Measurements from ENCODE around the gene DUSP7.

DUSP7 gene

DNA sequence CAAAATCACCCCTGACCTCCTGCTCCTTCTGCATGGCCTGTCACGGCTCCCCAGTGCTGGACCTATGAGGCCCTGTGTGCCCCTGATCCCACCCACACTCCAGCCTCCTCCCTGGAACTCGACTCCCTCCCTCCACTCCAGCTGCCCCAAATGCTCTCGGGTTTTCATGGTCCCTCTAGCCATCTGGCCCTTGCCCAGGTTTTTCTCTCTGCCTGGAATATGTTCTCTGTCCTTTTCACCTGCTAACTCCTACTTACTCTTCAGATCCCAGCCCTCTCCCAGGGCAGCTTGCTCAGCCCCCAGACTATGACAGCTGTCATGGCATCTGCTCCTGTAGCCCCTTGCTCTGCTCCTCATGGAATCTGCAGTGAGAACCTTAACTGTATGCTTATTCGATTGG lies 30.3 kb downstream of the DUSP7 start:
- Histone ChIP-seq H3K36me3 (ENCODE audit: control insufficient read depth, insufficient read depth, low read length) (no peaks in the 10 kb centered on the region), H3K27me3 (ENCODE audit: control insufficient read depth, insufficient read depth, low read length) (no peaks in the 10 kb centered on the region), H3K9me3 (ENCODE audit: control insufficient read depth, low read length) (no peaks in the 10 kb centered on the region), H3K4me3 (ENCODE audit: low read length) (no peak overlapping the region), H3K9ac (ENCODE audit: low read length) (no peak overlapping the region), H3K4me1 (ENCODE audit: control insufficient read depth, insufficient read depth, low read length) (no peaks in the 10 kb centered on the region)

DNA sequence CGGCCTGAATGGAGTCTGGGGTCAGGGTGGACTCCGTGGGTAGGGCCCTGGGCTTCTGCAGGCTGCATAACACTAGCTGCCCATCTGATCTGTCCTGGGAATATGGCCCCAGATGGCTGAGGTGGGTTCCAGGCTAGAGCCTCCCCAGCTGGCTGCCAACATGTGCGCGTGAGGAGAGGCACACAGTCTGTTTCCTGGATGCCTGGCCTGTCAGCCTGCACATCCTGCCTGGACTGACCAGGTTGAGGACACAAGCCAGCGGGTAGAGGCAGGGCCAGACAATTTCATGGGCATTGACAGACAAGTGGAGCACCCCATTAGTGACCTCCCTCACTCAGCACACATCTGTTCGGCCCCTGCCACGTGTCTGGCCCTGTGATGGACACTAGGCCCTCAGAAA lies 30.9 kb downstream of the DUSP7 start:
- no peak overlapping the region for H3K9ac ChIP-seq (ENCODE audit: low read length)
- no peak overlapping the region for H3K4me3 ChIP-seq (ENCODE audit: low read length)
- no peaks in the 10 kb centered on the region for H3K36me3 ChIP-seq (ENCODE audit: control insufficient read depth, insufficient read depth, low read length)
- H3K9me3 ChIP-seq (ENCODE audit: control insufficient read depth, low read length): no peaks in the 10 kb centered on the region
- H3K4me1 ChIP-seq (ENCODE audit: control insufficient read depth, insufficient read depth, low read length): no peaks in the 10 kb centered on the region
- H3K27me3 ChIP-seq (ENCODE audit: control insufficient read depth, insufficient read depth, low read length): no peaks in the 10 kb centered on the region

DNA sequence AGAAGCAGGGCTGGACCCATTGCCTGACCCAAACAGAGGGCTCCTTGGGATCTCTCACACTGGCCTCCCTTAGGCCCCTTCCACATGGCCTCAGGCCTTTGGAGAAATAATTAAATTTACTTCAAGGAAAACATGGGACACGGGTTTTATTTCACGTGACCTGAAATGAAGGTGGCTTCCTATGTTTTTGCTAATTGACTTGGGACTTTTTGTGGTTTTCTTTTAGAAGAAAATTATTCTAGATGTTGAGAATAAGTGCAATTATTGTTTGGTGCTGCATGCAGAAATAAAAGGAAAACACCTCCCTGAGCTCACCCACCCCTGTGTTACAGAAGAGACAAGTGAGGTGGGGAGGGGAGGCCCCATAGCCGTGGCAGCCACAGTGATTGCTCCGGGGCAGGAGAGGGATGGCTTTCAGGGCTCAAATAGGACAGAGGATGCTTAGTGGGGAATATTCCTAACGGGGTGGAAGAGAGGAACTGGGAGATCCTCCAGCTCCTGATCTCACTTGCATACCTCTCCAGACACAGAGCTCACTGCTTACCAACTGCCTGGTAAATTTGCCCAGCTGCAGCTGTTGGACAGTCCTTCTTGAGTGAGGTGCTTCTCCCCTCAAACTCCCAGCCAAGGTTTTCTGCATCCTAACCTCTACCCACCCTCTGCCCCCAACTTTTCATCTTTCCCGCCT lies 31.5 kb downstream of the DUSP7 start:
- Histone ChIP-seq H3K27me3 (ENCODE audit: control insufficient read depth, insufficient read depth, low read length) (no peaks in the 10 kb centered on the region), H3K9me3 (ENCODE audit: control insufficient read depth, low read length) (no peaks in the 10 kb centered on the region), H3K4me1 (ENCODE audit: control insufficient read depth, insufficient read depth, low read length) (no peaks in the 10 kb centered on the region), H3K36me3 (ENCODE audit: control insufficient read depth, insufficient read depth, low read length) (no peaks in the 10 kb centered on the region), H3K9ac (ENCODE audit: low read length) (no peak overlapping the region), H3K4me3 (ENCODE audit: low read length) (no peak overlapping the region)

DNA sequence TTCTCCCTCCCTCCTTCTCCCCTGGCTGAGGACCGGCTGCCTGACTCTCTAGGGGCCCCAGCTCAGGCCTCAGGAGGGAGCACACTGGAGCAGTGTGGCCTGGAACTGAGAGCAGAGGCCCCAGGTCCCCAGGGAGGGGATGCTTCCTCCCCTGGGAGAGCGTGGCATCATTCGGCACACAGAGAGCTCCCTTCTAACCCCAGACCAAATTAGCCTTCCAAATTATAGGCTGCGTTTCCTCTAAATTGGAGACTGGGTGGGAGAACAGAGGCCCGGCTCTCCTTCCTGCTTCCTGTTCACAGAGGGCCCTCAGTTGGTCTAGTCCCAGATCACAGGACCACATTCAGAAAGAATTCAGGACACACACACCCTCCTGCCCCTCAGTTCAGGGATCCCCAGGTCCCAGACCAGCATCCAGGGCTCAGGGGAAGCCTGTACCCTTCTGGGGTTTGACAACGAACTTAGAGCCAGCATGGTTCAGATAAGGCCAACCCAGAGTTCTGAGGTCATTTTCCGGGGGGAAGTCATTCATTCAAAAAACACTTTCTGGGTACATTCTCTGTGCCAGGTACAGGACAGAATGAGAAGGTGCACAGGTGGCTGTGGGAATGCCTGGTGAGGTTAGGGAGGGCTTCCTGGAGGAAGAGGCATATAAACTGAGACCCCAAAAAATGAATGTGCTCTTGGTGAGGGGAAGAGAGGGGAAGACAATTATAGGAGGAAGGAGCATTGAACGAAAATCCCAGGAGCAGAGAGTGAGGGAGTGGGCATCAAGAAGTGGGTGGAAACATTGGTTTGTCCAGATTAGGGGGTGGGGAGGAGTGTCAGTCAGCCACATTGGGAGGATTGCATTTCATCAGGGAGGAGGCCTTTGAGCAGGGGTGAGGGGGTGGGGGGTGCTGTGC lies 32.3 kb downstream of the DUSP7 start:
- H3K4me3 ChIP-seq (ENCODE audit: low read length): no peak overlapping the region
- no peaks in the 10 kb centered on the region for H3K27me3 ChIP-seq (ENCODE audit: control insufficient read depth, insufficient read depth, low read length)
- no peaks in the 10 kb centered on the region for H3K4me1 ChIP-seq (ENCODE audit: control insufficient read depth, insufficient read depth, low read length)
- H3K9ac ChIP-seq (ENCODE audit: low read length): no peak overlapping the region
- no peaks in the 10 kb centered on the region for H3K36me3 ChIP-seq (ENCODE audit: control insufficient read depth, insufficient read depth, low read length)
- H3K9me3 ChIP-seq (ENCODE audit: control insufficient read depth, low read length): no peaks in the 10 kb centered on the region

DNA sequence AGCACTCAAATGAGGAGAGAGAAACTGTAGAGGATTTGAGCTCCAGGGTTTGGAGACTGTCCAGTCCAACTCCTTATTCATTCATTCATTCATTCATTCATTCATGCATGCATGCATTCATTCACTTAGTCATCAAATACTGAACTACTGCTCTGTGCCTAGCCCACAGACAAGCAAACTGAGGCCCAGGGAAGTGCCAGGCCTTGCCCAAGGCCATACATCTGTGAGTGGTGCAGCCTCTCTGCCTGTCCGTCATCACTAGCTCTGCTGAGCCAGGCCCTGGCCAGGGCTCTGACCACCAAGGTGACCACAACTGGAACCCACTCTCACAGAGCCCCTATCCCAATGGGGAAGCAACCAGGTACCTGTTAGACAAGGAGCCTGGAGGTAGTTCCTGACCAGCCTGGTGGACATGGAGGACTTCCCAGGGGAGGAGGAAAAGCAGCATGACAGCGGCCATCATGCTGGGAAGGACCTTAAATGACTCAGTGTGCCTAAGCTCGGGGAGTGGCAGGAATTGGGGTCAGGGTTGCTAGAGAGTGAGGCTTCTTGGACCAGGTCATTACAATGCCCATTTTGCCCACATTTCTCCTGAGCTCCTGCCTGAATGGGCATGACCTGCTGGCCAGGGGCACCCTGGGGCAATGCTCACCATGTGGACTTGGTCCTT lies 33.1 kb downstream of the DUSP7 start:
- Histone ChIP-seq H3K27me3 (ENCODE audit: control insufficient read depth, insufficient read depth, low read length) (no peaks in the 10 kb centered on the region), H3K9ac (ENCODE audit: low read length) (no peak overlapping the region), H3K9me3 (ENCODE audit: control insufficient read depth, low read length) (no peaks in the 10 kb centered on the region), H3K4me3 (ENCODE audit: low read length) (no peak overlapping the region), H3K36me3 (ENCODE audit: control insufficient read depth, insufficient read depth, low read length) (no peaks in the 10 kb centered on the region), H3K4me1 (ENCODE audit: control insufficient read depth, insufficient read depth, low read length) (no peaks in the 10 kb centered on the region)

DNA sequence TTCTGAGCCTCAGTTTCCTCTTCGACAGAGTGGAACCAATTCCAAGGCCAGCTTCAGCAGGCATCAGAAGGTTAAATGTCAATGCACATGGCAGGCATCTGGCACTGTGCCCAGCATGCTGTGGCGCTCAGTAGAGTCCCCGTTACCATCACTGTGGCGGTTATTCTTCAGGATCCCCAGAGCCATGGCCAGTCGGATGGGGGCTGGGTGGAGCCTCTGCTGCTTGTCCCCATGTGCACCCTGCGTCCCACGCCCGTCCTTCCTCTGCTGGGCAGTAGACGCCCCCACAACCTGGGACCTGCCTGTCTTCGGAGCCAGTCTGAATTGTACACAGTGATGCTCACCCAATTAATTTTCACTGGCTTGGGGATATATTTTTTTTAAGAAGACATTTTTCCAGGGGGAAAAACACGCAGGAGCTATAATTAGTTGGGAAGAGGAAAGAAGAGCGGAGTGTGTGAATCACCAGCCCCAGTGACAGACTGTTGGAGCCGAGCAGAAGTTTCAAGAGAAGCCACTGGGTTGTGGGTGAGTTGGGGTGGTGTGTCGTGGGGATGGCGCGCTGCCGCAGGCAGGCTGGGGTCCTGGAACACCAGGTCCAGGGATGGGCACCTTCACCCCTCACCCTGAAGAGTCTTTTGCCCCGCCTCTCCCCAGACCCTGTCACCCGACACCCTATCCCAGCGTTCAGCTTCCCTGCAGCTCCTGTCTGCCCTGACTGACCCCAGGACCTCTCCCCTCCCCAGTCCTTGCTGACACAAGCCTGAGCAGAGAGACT lies 33.9 kb downstream of the DUSP7 start:
- Histone ChIP-seq H3K27me3 (ENCODE audit: control insufficient read depth, insufficient read depth, low read length) (no peaks in the 10 kb centered on the region), H3K4me1 (ENCODE audit: control insufficient read depth, insufficient read depth, low read length) (no peaks in the 10 kb centered on the region), H3K9me3 (ENCODE audit: control insufficient read depth, low read length) (no peaks in the 10 kb centered on the region), H3K4me3 (ENCODE audit: low read length) (no peak overlapping the region), H3K9ac (ENCODE audit: low read length) (no peak overlapping the region), H3K36me3 (ENCODE audit: control insufficient read depth, insufficient read depth, low read length) (no peaks in the 10 kb centered on the region)

DNA sequence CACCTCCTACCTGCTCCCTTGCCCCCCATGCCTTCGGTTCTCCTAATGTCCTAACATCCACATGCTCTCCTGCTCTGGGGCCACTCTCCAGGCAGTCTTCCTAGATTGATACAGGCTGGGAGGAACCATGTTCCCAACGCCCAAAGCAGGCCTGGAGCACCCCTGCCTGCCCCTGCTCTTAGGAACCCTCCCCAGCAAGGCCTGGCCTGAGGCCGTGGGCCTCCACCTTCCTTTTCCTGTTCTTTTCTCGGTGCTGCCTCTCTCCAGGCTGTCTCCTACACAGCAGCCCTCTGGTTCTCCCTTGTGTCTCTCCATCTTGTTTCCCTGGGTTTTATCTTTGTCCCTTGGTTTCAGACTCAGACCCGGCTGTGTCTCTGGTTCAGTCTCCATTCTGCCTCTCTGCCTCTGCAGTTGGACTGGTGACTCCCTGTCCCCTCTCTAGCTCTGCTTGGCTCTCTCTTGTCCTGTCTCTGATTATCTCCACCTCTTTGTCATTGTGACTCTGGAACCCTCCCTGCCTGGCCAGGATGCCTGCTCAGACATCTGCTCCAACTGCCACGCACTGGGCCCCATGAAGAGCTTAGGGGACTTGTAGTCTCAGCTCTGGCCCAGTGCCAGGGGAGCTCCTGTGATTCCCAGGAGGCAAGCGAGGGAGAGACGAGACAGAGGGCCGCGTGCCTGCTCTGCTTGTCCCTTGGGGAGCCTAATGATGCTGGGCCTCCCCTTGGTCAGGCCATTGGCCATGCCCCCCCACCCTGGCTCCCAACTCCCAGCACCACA lies 34.7 kb downstream of the DUSP7 start:
- Histone ChIP-seq H3K27me3 (ENCODE audit: control insufficient read depth, insufficient read depth, low read length) (no peaks in the 10 kb centered on the region), H3K4me1 (ENCODE audit: control insufficient read depth, insufficient read depth, low read length) (no peaks in the 10 kb centered on the region), H3K9me3 (ENCODE audit: control insufficient read depth, low read length) (no peaks in the 10 kb centered on the region), H3K9ac (ENCODE audit: low read length) (no peak overlapping the region), H3K36me3 (ENCODE audit: control insufficient read depth, insufficient read depth, low read length) (no peaks in the 10 kb centered on the region), H3K4me3 (ENCODE audit: low read length) (no peak overlapping the region)

DNA sequence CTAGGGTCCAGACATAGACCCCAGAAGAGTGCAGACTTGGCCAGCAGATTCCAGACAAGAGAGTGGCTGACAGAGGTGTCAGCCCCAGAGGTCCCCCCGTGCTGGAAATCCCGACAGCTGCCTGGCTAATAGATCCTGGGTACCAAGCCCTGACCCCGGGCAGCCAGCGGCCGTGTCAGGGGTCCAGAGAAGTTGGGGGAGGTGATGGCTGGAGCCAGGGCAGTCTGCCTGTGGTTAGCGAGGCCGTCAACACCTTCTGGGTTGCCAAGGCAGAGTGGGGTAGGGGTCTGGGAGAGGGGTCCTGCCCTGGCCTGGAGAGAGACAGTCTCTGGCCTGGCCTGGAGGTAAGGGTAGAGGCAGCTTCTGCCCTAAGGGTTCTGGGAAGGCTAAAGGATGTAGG lies 35.6 kb downstream of the DUSP7 start:
- H3K4me1 ChIP-seq (ENCODE audit: control insufficient read depth, insufficient read depth, low read length): no peaks in the 10 kb centered on the region
- no peak overlapping the region for H3K9ac ChIP-seq (ENCODE audit: low read length)

DNA sequence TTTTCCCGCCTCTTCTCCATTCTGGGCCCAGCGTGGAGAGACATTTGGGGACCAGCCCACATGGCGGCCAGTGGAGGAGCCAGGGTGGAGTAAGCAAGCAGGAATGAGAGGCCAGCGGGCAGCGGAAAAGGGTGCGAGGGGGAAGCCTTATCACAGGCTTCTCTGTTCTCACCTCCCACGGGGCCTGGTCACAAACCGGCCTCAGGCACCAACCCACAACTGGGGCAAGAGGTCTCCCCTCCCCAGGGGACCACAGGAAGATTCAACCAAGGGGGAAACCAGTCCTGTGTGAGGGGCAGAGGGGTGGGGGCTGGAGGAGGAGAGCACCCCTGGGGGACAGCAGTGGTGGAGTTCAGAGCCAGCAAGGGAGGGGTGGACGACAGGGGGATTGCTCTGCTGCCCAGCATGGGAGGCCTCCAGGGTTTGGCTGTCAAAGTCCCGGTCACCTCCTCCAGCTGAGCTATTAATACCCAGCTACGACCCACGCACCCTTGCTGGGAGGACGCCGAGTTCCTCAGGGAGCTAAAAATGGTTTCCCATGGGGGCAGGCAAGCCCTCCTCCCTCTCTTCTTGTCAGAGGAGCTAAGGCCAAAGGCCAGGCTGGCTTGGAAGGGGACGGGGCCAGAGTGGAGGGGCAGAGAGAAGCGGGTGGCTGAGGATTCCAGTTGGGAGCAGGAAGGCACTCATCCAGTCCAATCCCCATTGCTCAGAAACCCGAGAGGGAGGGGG lies 36.9 kb downstream of the DUSP7 start:
- Histone ChIP-seq H3K9ac (ENCODE audit: low read length) (no peak overlapping the region), H3K9me3 (ENCODE audit: control insufficient read depth, low read length) (no peaks in the 10 kb centered on the region), H3K27me3 (ENCODE audit: control insufficient read depth, insufficient read depth, low read length) (no peaks in the 10 kb centered on the region), H3K36me3 (ENCODE audit: control insufficient read depth, insufficient read depth, low read length) (no peaks in the 10 kb centered on the region), H3K4me1 (ENCODE audit: control insufficient read depth, insufficient read depth, low read length) (no peaks in the 10 kb centered on the region), H3K4me3 (ENCODE audit: low read length) (no peak overlapping the region)

More for the DNA sequence above, 35.6 kb downstream of the DUSP7 start:
- no peaks in the 10 kb centered on the region for H3K27me3 ChIP-seq (ENCODE audit: control insufficient read depth, insufficient read depth, low read length)
- no peaks in the 10 kb centered on the region for H3K9me3 ChIP-seq (ENCODE audit: control insufficient read depth, low read length)
- H3K36me3 ChIP-seq (ENCODE audit: control insufficient read depth, insufficient read depth, low read length): no peaks in the 10 kb centered on the region
- no peak overlapping the region for H3K4me3 ChIP-seq (ENCODE audit: low read length)

DNA sequence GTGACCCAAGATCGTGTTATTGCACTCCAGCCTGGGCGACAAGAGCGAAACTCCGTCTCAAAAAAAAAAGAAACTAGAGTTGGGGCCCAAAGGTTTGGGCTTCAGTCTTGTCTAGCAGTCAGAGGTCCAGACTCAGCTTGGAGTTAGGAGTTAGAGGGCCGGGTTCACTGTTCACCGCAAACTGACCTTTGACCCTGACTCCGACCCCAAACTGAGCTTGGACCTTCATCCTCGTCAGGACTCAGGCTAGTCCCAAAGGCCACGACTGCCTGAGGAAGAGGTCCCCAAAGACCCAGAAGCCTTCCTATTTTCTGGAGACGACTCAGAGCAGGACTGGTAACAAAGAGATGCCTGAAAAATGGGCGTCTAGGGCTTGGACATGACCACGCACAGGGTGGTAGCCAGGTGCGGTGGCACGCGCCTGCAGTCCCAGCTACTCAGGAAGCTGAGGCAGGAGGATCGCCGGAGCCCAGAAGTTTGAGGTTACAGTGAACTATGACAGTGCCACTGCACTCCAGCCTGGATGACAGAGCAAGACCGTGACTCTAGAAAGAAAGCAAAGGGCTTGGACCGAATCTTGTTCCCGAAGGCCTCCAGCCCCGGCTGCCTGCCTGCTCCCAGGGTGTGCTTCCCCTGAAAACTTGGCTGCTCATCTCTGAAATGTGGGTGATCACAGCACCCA lies 37.9 kb downstream of the DUSP7 start:
- H3K4me1 ChIP-seq (ENCODE audit: control insufficient read depth, insufficient read depth, low read length): no peaks in the 10 kb centered on the region
- no peak overlapping the region for H3K9ac ChIP-seq (ENCODE audit: low read length)
- H3K27me3 ChIP-seq (ENCODE audit: control insufficient read depth, insufficient read depth, low read length): no peaks in the 10 kb centered on the region

More for the DNA sequence above, 37.9 kb downstream of the DUSP7 start:
- no peak overlapping the region for H3K4me3 ChIP-seq (ENCODE audit: low read length)
- no peaks in the 10 kb centered on the region for H3K9me3 ChIP-seq (ENCODE audit: control insufficient read depth, low read length)
- H3K36me3 ChIP-seq (ENCODE audit: control insufficient read depth, insufficient read depth, low read length): no peaks in the 10 kb centered on the region

Data from mucosa of stomach (tissue), 1 donor.